ENCODE results near the gene GNL2. TPM values are rescaled to one million over a fixed set of nuclear protein-coding genes. Genes with fewer than 3 reads are reported as not detected.

GNL2 gene
- 122 TPM for polyA plus RNA-seq (2012; ENCODE audit: insufficient read depth, insufficient read length)

GRCh38 chr1:37595440-37596181 is at the start of gene GNL2:
Gene GNL2 (minus strand): TSS chr1:37595937. CDS start chr1:37595822, 115 bp downstream.
- H3K4me3 ChIP-seq (ENCODE audit: low read length) = peak within 1 kb of the TSS; percentile 93
- DNase-seq (ENCODE audit: low read depth, low spot score) = peak; percentile 91

DNA sequence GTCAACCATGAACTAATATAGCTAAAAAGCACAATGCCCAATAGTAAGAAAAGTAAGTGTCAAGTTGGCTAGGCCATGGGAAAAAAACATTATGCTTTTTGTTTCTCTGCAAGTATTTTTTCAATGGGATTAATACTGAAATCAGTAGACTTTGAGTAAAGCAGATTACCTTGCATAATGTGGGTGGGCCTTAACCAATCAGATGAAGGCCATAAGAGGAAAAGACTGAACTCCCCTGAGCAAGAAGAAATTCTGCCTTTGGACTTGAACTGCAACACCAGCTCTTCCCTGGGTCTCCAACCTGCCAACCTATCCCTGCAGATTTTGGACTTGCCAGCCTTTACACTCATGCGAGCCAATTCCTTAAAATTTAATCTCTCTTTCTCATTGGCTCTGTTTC is 45.3 kb upstream of the GNL2 start:
- no peak for DNase-seq (ENCODE audit: low read depth, low spot score)

DNA sequence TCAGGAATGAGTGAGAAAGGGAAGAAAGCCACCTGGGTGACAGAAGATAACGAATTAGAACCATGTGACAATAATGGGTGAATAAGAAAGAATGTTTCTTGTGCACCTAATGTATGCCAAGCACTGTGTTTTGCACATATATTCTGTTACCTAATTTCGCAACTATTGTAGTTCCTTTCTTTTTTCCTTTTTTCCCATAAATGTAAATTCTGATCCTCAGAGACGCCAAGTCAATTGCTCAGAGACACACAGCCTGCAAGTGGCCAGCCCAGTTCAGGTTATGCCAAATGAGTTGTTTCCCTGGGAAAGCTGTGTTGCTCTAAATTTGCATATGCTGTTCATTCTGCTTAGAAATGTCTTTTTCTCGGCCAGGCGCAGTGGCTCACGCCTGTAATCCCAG is 40.7 kb upstream of the GNL2 start:
- DNase-seq (ENCODE audit: low read depth, low spot score) = no peak
- H3K4me3 ChIP-seq (ENCODE audit: low read length) = no peak overlapping the region

More for the DNA sequence above, 45.3 kb upstream of the GNL2 start:
- no peak overlapping the region for H3K4me3 ChIP-seq (ENCODE audit: low read length)

GRCh38 chr1:37634992-37635902 is 39.5 kb upstream of the GNL2 start:
- no peak for DNase-seq (ENCODE audit: low read depth, low spot score)
- no peak overlapping the region for H3K4me3 ChIP-seq (ENCODE audit: low read length)

DNA sequence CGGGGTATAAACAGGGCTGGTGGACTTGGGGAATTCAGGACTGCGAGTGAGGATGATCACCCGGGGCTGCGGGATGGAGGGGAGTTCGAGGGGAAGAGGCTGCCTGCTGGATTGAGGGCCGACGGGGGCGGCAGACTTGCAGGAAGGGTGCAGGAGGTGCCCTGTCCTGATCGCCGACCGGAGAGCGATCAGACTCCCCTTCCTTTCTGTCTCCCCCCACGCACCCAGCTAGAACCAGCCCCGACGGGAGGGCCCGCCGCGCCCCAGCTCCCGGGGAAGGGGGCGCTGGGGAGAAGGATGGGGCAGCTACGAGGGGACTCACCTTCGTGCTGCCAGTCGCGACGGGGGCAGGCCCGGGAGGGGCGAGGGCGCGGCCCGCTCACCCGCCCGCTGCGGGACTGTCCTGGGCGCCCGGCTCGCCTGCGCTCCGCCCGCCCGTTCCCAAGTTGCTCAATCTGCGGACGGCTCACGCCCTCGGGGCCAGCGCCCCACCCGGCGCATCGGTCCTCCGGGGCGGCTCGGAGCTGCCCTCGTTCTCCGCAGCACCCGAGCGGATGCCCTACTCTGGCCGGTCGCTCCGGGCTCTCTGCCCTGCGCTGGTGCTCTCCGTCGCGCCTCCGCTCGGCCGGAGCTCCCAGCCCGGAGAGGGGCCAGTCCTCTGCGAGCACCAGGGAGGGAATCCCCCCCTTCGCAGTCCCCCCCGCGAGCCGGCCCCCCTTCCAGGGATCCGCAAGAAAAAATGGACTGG is 38.7 kb upstream of the GNL2 start, which contains the start of gene RSPO1:
Gene RSPO1 (minus strand): TSS at position 649 of the 748 bp plus-strand sequence. CDS start 5,231 bp downstream, outside the sequence.
- no peak within 1 kb of the TSS for H3K4me3 ChIP-seq (ENCODE audit: low read length)
- DNase-seq (ENCODE audit: low read depth, low spot score) = no peak

DNA sequence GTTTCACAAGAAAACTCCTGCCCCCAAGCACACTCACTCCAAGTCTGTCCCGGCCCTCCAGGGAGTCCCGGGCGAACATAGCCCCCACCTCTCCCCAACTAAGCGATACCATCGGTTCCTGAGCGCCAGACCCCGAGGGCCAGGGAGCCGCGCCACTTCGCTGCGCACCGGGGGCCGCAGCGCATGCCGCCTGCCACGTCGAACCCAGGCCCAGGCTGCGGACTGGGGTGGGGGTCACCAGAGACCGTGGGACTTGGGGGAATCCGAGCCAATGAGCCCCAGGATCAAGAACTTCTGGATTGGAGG is 38.2 kb upstream of the GNL2 start:
- DNase-seq (ENCODE audit: low read depth, low spot score) = no peak
- no peak overlapping the region for H3K4me3 ChIP-seq (ENCODE audit: low read length)

DNA sequence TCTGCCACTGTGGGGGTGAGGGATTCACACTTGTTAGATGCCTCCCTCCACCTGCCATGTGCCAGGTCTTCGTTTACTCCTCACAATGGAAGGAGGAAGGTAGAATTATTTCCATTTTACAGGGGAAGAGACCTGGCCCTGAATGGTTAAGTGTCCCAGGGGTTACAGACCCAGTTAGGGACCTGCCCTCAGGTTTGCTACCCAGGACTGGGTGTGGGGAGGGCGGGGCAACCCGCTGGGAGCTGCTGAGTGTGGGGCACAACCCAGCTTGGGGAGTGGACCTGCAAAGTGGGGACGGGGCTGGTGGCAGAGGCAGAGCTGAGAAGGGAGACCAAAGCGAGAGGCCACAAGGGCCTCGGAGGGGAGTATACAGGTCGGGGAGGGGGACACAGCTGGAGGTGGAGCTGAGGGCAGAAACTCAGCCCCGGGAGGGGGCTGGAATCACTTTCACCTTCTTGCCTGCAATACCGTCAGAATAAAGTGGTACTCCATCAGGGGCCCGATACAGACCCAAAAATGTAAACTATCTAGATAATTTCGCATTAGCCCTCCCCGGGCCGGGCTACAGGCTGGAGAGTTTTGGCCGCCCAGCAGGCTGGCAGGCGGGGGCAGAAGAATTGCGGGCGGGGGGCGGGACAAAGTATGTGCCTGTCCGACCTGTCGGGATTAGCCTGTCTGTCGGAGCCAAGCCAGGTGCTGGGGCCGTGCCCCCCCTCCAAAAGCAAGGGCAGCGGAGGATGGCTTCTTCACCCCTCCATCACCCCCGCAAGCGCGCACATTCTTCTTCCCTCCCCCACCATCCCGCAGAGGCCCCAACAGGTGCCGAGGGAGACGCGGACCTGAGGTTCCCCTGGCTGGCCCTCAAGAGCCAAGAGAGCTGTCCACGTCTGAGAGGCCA is 37.6 kb upstream of the GNL2 start:
- DNase-seq (ENCODE audit: low read depth, low spot score) = no peak
- no peak overlapping the region for H3K4me3 ChIP-seq (ENCODE audit: low read length)

GRCh38 chr1:37631036-37631435 is 35.3 kb upstream of the GNL2 start:
- H3K4me3 ChIP-seq (ENCODE audit: low read length) = no peak overlapping the region
- no peak for DNase-seq (ENCODE audit: low read depth, low spot score)

DNA sequence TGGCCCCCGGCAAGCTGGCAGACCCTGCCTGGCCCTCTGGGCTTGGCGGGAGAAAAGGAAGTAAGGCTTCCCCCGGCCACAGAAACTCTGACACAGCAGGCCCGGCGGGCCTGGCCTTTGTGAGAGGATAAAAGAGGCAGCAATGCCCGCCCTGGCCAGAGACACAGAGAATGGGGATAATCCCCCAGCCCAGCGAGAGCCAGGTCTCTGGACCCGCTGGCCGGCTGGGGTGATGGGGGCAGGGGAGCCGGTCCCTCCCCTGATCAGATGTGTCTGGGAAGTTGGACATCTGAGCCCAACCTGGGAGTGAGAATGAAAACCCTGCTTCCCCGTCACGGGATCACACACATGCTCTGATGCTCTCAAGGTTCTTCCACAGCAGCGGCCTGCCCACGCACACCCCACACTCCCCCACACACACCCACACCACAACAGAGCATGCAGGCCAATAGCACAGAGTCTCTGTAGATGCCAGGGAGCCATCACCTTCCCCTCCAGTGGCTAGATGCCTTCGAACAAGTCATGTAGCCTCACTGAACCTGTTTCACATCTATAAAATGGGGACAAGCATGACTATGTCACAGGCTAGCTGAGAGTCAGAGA is 34.8 kb upstream of the GNL2 start:
- no peak overlapping the region for H3K4me3 ChIP-seq (ENCODE audit: low read length)
- DNase-seq (ENCODE audit: low read depth, low spot score) = no peak

GRCh38 chr1:37629726-37630425 is 34.1 kb upstream of the GNL2 start:
- H3K4me3 ChIP-seq (ENCODE audit: low read length) = no peak overlapping the region
- DNase-seq (ENCODE audit: low read depth, low spot score) = no peak

DNA sequence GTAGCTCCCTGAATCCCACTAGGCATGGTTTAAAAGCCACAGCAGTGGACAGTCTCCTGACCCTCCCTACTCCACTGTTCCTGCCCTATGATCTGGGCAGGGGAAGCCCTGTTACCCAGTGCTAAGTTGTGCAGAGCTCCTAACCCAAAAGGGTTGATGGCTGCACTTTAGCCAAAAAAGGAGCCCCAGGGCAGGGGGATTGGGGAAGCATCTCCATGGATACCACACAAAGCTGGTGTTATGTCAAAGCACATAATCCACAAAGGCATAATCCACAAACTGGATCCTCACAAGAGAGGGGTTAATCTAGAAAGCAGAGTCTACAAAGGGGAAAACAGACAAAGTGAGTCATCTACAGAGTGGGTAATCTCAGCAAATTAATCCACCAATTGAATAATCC is 33.3 kb upstream of the GNL2 start:
- H3K4me3 ChIP-seq (ENCODE audit: low read length) = no peak overlapping the region
- DNase-seq (ENCODE audit: low read depth, low spot score) = no peak

- H3K4me3 ChIP-seq (ENCODE audit: low read length) = no peak overlapping the region
- no peak for DNase-seq (ENCODE audit: low read depth, low spot score)
These were observed 32.4 kb upstream of the GNL2 start for GRCh38 chr1:37628026-37628556.

DNA sequence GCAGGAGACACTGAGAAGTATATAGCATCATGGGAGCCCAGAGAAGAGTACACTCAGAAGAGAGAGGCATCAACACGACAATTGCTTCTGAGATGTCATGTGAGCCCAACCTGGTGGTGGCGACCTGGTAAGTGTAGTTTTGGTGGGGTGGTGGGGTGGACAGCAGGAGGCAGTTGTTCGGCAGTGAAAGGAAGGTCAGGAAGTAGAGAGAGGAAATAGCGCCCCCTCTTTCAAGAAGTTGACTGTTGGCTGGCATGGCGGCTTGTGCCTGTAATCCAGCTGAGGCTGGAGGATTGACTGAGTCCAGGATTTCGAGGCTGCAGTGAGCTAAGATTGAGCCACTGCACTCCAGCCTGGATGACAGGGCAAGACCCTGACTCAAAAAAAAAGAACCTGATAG is 26.4 kb upstream of the GNL2 start:
- DNase-seq (ENCODE audit: low read depth, low spot score) = no peak
- H3K4me3 ChIP-seq (ENCODE audit: low read length) = no peak overlapping the region

DNA sequence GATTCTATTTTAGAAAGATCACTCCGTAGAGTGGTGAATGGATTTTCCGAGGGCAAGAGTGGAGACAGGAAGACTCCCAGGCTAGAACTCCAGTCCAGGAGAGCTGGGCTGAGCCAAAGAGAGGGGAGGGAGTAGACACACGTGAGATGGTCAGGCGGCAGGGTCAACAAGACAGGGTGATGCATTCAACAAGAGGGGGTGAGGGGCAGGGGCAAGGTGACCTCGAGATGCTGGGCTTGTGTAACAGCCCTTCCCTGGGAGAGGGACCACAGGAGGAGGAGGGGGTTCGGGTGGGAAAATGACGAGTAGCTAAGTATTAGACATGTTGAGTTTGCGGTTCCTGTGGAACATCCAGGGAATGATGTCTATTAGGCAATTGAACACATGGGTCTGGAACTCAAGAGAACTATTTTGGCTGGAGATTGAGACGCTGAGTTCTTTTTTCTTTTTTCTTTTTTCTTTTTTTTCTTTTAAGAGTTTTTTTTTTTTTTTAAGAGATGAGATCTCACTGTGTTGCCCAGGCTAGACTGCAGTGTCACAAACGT is 25.7 kb upstream of the GNL2 start:
- DNase-seq (ENCODE audit: low read depth, low spot score) = no peak
- H3K4me3 ChIP-seq (ENCODE audit: low read length) = no peak overlapping the region

DNA sequence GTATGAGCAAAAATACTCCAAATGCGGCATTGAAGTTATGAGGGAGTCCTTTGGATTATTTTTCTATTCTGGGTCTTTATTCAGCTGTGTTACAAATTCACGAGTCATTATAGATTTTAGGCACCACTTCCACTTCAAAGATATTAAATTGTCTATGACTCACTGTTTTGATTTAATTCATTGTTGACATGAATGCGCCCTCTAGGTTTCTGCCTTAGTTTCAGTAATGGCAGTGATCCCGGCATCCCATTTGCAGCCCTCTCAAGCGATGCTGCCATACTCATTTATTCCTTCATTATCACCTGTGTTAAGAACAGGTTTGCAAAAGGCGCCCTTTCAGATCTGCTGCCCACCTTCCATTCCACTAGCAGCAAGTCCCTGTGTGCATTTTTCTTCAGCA is 25.0 kb upstream of the GNL2 start:
- no peak overlapping the region for H3K4me3 ChIP-seq (ENCODE audit: low read length)
- DNase-seq (ENCODE audit: low read depth, low spot score) = no peak

DNA sequence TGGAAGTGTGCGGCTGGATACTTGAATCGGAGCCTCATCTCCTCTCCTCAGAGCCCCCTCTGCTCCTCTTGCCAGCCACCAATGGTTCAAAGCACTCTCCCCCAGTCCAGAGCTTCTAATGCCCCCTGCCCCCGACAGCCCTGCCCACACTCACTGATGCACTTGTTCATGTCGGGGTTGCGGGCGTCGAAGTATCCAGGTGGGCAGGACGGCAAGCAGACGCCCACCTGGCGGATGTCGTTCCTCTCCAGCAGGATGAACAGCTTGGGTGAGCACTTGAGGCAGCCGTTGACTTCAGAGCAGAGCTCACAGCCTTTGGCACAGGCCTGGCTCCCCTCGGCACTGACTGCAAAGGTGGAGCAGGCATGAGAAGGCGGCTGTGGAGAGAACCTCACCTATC is 20.6 kb upstream of the GNL2 start:
- DNase-seq (ENCODE audit: low read depth, low spot score) = no peak
- H3K4me3 ChIP-seq (ENCODE audit: low read length) = no peak overlapping the region

- no peak overlapping the region for H3K4me3 ChIP-seq (ENCODE audit: low read length)
- no peak for DNase-seq (ENCODE audit: low read depth, low spot score)
These were observed 18.4 kb upstream of the GNL2 start for GRCh38 chr1:37614105-37614504.
